Measurements from ENCODE around the gene PKP3.
A peak's percentile ranks its signal among the peaks of the same experiment; 100 is the strongest.
"Not testable (repeated sequence)": the region's sequence is repeated elsewhere in the genome, so short reads cannot be mapped to it uniquely, and the experiment has no call there.

Gene PKP3

DNA sequence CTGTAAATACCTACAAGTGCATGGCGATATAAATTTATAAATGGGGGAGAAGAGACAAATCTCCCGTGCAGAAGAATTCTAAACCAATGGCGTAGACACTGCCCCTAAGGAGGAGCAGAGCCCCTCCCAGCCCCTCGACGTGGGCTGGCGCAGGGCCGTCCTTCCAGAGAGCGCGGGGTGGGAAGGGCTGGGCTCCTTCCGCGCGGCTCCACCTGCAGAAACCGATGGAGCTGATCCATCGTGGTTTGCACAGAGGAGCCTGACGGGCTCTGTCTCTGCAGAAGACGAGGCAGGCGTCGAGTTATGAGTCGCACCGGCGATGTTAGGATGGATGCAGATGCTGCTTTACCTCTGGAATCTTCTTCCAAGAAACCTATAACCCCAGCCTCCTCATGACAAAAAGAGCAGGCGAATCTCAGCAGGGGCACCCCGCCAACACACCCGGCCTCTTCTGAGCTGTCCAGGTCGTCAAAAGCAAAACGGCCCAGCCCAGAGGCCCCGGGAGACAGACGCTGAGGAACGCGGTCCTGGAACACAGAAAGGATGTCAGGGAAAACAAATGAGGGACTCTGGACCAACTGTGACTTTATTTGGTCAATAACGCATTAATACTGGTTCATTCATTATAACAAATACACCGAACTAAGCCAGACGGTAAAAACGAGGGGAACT lies 35.7 kb upstream of the PKP3 start:
- no peak overlapping the region for H3K4me3 ChIP-seq (ENCODE audit: control insufficient read depth, low read depth, low read length)
- TF ChIP-seq, protein P1, sequence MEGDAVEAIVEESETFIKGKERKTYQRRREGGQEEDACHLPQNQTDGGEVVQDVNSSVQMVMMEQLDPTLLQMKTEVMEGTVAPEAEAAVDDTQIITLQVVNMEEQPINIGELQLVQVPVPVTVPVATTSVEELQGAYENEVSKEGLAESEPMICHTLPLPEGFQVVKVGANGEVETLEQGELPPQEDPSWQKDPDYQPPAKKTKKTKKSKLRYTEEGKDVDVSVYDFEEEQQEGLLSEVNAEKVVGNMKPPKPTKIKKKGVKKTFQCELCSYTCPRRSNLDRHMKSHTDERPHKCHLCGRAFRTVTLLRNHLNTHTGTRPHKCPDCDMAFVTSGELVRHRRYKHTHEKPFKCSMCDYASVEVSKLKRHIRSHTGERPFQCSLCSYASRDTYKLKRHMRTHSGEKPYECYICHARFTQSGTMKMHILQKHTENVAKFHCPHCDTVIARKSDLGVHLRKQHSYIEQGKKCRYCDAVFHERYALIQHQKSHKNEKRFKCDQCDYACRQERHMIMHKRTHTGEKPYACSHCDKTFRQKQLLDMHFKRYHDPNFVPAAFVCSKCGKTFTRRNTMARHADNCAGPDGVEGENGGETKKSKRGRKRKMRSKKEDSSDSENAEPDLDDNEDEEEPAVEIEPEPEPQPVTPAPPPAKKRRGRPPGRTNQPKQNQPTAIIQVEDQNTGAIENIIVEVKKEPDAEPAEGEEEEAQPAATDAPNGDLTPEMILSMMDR (conservative IDR thresholded peaks at IDR 0.05; ENCODE audit: control insufficient read depth, insufficient read depth, low read depth, low read length), result no peak
- no peak for DNase-seq (ENCODE audit: low read depth)

GRCh38 chr11:359181-359714 lies 34.8 kb upstream of the PKP3 start:
- no peak for DNase-seq (ENCODE audit: low read depth)
- no peak overlapping the region for H3K4me3 ChIP-seq (ENCODE audit: control insufficient read depth, low read depth, low read length)
- TF ChIP-seq, protein P1 (conservative IDR thresholded peaks at IDR 0.05; ENCODE audit: control insufficient read depth, insufficient read depth, low read depth, low read length), result no peak

DNA sequence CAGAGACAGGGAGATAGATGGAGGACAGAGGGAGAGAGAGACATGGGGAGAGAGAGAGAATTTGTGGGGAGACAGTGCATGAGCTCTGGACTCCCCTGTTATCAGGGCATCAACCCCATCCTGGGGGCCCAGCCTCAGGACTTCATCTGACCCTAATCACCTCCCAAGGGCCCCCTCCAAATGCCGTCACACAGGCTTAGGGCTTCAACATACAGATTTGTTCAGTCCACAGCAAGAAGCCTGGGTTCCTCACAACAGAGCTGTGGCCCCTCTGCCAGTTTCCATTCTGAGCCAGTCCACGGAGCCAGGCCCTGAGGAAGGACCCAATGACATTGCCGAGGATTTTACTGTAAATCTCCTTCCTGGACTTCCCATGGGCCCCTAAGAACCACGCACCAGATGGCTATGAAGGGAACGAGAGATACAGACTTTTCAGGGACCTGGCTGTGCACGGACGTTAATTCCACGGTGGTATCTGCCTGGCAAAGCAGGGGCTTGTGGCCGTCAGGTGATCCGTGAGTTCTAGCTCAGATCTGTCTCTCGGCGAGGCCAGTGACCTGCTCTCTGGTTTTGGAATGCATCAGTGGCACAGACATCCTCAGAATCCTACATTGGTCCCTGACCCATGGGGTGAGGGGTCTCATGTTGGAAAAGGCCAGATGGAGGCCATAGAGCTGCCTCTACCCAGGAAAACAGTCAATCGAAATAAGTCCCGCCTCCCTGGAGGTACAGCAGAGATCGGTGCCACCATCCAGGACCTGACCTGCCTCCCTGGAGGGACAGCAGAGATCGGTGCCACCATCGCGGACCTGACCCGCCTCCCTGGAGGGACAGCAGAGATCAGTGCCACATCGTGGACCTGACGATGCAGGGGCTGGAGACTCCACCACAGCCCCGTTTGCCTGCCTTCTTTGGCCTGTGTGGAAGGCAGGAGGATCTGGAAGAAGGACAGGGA lies 33.4 kb upstream of the PKP3 start:
- H3K4me3 ChIP-seq (ENCODE audit: control insufficient read depth, low read depth, low read length), result no peak overlapping the region
- no peak for DNase-seq (ENCODE audit: low read depth)
- TF ChIP-seq, protein P1 (conservative IDR thresholded peaks at IDR 0.05; ENCODE audit: control insufficient read depth, insufficient read depth, low read depth, low read length), result no peak

GRCh38 chr11:362642-363442 lies 31.2 kb upstream of the PKP3 start:
- TF ChIP-seq, protein P1 (conservative IDR thresholded peaks at IDR 0.05; ENCODE audit: control insufficient read depth, insufficient read depth, low read depth, low read length), result no peak
- DNase-seq (ENCODE audit: low read depth), result no peak
- H3K4me3 ChIP-seq (ENCODE audit: control insufficient read depth, low read depth, low read length), result no peak overlapping the region

- not testable (repeated sequence) for DNase-seq (ENCODE audit: low read depth); H3K4me3 ChIP-seq (ENCODE audit: control insufficient read depth, low read depth, low read length)
Measured at GRCh38 chr11:363443-363805, 30.6 kb upstream of the PKP3 start.

DNA sequence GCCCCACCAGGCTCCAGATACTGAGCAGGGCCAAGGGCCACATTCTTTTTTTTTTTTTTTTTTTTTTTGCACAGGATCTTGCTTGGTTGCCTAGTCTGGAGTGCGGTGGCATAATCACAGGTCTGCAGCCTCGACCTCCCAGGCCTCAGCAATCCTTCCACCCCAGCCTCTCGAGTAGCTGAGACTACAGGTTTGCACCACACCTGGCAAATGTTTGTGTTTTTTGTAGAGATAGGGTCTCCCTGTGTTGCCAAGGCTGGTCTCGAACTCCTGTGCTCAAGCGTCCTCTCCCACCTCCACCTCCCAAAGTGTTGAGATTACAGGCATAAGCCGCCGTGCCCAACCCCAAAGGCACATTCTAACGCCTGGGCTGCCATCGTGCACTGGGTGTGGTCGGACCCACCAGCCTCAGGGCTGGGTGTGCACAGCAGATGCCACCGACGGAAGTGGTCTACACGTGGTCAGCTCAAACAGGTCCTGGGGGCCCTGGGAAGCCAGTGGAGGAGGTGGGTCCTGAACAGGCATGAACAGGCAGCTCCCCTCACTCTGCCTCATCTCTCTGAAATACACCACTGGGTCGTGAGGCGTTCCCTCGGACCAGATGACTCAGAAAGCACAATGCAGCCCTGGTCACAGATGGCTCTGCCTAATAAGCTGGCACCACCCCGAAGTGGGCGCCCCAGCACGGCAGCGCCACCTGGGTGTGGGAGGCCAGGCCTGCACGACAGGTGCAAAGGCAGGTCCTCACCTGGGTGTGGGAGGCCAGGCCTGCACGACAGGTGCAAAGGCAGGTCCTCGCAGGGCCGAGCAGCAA lies 29.9 kb upstream of the PKP3 start:
- DNase-seq (ENCODE audit: low read depth), result peak; percentile 58
- TF ChIP-seq, protein P1 (conservative IDR thresholded peaks at IDR 0.05; ENCODE audit: control insufficient read depth, insufficient read depth, low read depth, low read length), result peak; percentile 22
- no peak overlapping the region for H3K4me3 ChIP-seq (ENCODE audit: control insufficient read depth, low read depth, low read length)

Data from fibroblast of mammary gland (primary cell).